B cell (primary cell): ENCODE results near the gene AGR3. TPM values are rescaled to one million over a fixed set of nuclear protein-coding genes. Genes with fewer than 3 reads are reported as not detected.

Experiments
- ATAC-seq: fragments of 200-7000 bp; cut with Tn5 transposase; one replicate; pipeline ENCODE4 v1.10.0; 2021; ENCODE audit warnings: low read depth, mild to moderate bottlenecking, moderate number of reproducible peaks, moderate library complexity
- CTCF ChIA-PET: fragments of 350-600 bp; sonication (Branson Sonifier 250); formaldehyde crosslinking; loops from one replicate; lab custom pipeline; 2021; ENCODE audit warnings: antibody characterized with exemption, inconsistent platforms; lab: Charles Lee
- POLR2A ChIA-PET: fragments of 350-600 bp; sonication (Branson Sonifier 250); formaldehyde crosslinking; loops from one replicate; lab custom pipeline; 2021; ENCODE audit warnings: antibody characterized with exemption; lab: Charles Lee
- DNase-seq: peaks from one replicate; pipeline ENCODE4 v3.0.0; 2013
- H2AFZ ChIP-seq: 2 replicates; pipeline ENCODE4 v1.6.1; 2012; ENCODE audit warnings: mild to moderate bottlenecking, low read depth, low read length; ENCODE audit not compliant: insufficient read depth, poor library complexity, severe bottlenecking
- H3K27ac ChIP-seq, 2 donors: 1 replicate in 1 of 2; 2 replicates in 1 of 2; pipeline ENCODE4 v1.5.1; 2012 to 2013; ENCODE audit warnings: low read length in 2 of 2, mild to moderate bottlenecking in 2 of 2, moderate library complexity in 1 of 2
- H3K27me3 ChIP-seq, 4 experiments: fragments of 200-600 bp in 1 of 4; sonication (generic) in 1 of 4; replicated peaks in 1 of 4; 1 replicate in 2 of 4; 2 replicates in 2 of 4; pipeline versions ENCODE4 v1.6.1 to v1.7.0; 2013 to 2016; ENCODE audit warnings: low read length in 3 of 4, mild to moderate bottlenecking in 2 of 4, mixed read lengths in 1 of 4, moderate library complexity in 1 of 4; ENCODE audit not compliant: insufficient read depth in 4 of 4, control insufficient read depth in 3 of 4; ENCODE audit errors: control extremely low read depth in 1 of 4
- H3K36me3 ChIP-seq, 2 experiments: replicated peaks in 1 of 2; 1 replicate in 1 of 2; 2 replicates in 1 of 2; pipeline versions ENCODE4 v1.6.1 to v1.7.1; 2013; ENCODE audit warnings: low read length in 1 of 2; ENCODE audit not compliant: insufficient read depth in 2 of 2, control insufficient read depth in 1 of 2; ENCODE audit errors: control extremely low read depth in 1 of 2, extremely low read depth in 1 of 2
- H3K4me1 ChIP-seq, 2 donors: fragments of 200-600 bp in 1 of 2; sonication (generic) in 1 of 2; 1 replicate in 1 of 2; 2 replicates in 1 of 2; pipeline versions ENCODE4 v1.5.1 to v1.6.1; 2013 to 2017; ENCODE audit warnings: low read length in 2 of 2; ENCODE audit not compliant: control insufficient read depth in 2 of 2, insufficient read depth in 2 of 2
- H3K4me2 ChIP-seq: replicated peaks from 2 replicates; pipeline ENCODE3; 2012; ENCODE audit warnings: mild to moderate bottlenecking, low read depth, low read length; ENCODE audit not compliant: poor library complexity, severe bottlenecking
- H3K4me3 ChIP-seq, 5 experiments: fragments of 200-600 bp in 1 of 5; sonication (generic) in 1 of 5; 1 replicate in 3 of 5; 2 replicates in 2 of 5; pipeline versions ENCODE4 v1.5.1 to v1.7.0; 2011 to 2016; ENCODE audit warnings: low read length in 4 of 5, mild to moderate bottlenecking in 4 of 5, low read depth in 2 of 5, control low read depth in 1 of 5, moderate library complexity in 1 of 5; ENCODE audit not compliant: insufficient read depth in 1 of 5; ENCODE audit errors: control extremely low read depth in 1 of 5, extremely low read depth in 1 of 5
- H3K79me2 ChIP-seq: fragments of 200-600 bp; sonication (generic); one replicate; pipeline ENCODE4 v1.6.0; 2016; ENCODE audit warnings: low read length; ENCODE audit not compliant: control insufficient read depth, insufficient read depth
- H3K9ac ChIP-seq: fragments of 200-600 bp; sonication (generic); 2 replicates; pipeline ENCODE4 v1.6.1; 2017; ENCODE audit warnings: mild to moderate bottlenecking, low read length, moderate library complexity
- H3K9me3 ChIP-seq, 3 donors: one replicate each; pipeline versions ENCODE4 v1.6.1 to v1.7.1; 2013; ENCODE audit warnings: low read length in 2 of 3; ENCODE audit not compliant: control insufficient read depth in 2 of 3, insufficient read depth in 1 of 3; ENCODE audit errors: control extremely low read depth in 1 of 3
- H4K20me1 ChIP-seq: 2 replicates; pipeline ENCODE4 v1.6.0; 2012; ENCODE audit warnings: mild to moderate bottlenecking, low read length; ENCODE audit not compliant: insufficient read depth, control insufficient read depth, poor library complexity, severe bottlenecking
- H3K27ac Mint-ChIP-seq: one replicate; pipeline ENCODE4 v1.8.0; 2021; ENCODE audit warnings: mixed read lengths
- H3K27me3 Mint-ChIP-seq: one replicate; pipeline ENCODE4 v1.8.0; 2021; ENCODE audit warnings: mixed read lengths
- H3K4me1 Mint-ChIP-seq: one replicate; pipeline ENCODE4 v1.8.0; 2021; ENCODE audit warnings: mixed read lengths
- H3K4me3 Mint-ChIP-seq: one replicate; pipeline ENCODE4 v1.8.0; 2021; ENCODE audit warnings: mixed read lengths
- H3K9me3 Mint-ChIP-seq: one replicate; pipeline ENCODE4 v1.8.0; 2022; ENCODE audit warnings: mixed read lengths; ENCODE audit not compliant: insufficient read depth
- EZH2 ChIP-seq: IDR thresholded peaks from 2 replicates; pipeline ENCODE4 v1.6.1; 2012; ENCODE audit warnings: borderline replicate concordance, low read depth, mild to moderate bottlenecking, moderate library complexity, low read length; ENCODE audit not compliant: insufficient read depth, poor library complexity, severe bottlenecking
- WGBS: methylation state at CpG from one replicate; pipeline ENCODE4 v1.1.5; 2013; ENCODE audit warnings: missing lambda C conversion rate; ENCODE audit not compliant: insufficient coverage; 5-methylcytosine and 5-hydroxymethylcytosine counted together
- intact Hi-C: fragments of 100-400 bp; cut with micrococcal nuclease; formaldehyde crosslinking; loops from one replicate; pipeline ENCODE4 v1.10.0; 2022
- polyA minus RNA-seq: library from RNA; depleted of rRNA, polyadenylated mRNA; stranded (reverse); fragments of >200 nt; gene quantifications from 2 replicates; pipeline ENCODE4 v1.2.3, GENCODE V29; 2012
- polyA plus RNA-seq: library from polyadenylated mRNA; depleted of rRNA; stranded (reverse); fragments of >200 nt; gene quantifications from 2 replicates; pipeline ENCODE4 v1.2.3, GENCODE V29; 2012
- total RNA-seq, 2 donors: library from RNA; stranded (reverse); fragments of 120-200 nt in 1 of 2; gene quantifications; 1 replicate in 1 of 2; 2 replicates in 1 of 2; pipeline versions ENCODE4 v1.2.3 to v1.2.4, GENCODE V29; 2013 to 2022
- TF ChIP-seq, protein P1 (sequence below): fragments of 200-600 bp; IDR thresholded peaks from one replicate; pipeline ENCODE4 v1.8.0; 2022; ENCODE audit warnings: antibody characterized with exemption, mild to moderate bottlenecking

Gene AGR3
- total RNA-seq (not detected in 2 replicates), polyA plus RNA-seq (not detected in 2 replicates), polyA minus RNA-seq (not detected in 2 replicates)
- total RNA-seq (2013) = not detected

DNA sequence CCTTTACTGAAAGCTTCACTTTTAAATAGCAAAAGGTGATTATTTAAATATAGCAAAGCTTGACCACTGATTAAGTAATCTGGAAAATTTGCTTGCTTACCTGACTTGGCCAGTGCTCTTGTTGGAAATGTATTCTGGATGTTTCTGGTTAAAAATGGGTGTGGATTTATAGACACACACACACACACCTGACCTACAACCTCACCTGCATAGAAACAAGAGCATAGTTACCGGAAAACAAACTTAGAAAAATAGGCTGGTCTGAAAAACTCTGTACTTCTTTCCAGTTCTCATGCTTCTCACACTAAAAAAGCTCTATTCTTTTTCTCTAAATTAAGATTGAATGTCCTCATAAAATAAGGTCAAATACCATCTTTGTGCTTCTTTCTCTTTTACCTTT lies at the start of gene AGR3:
Gene AGR3 (minus strand): TSS at position 140 of the 400 bp plus-strand sequence. CDS start 3,365 bp downstream, outside the sequence.
- no peak for ATAC-seq
- Histone ChIP-seq H3K27ac (no peak within 1 kb of the TSS), H4K20me1 (no peaks in the 10 kb centered on the region), H3K79me2 (no peaks in the 10 kb centered on the region), H3K4me1 (no peaks in the 10 kb centered on the region), H3K36me3 (no peaks in the 10 kb centered on the region), H3K27me3 (no peaks in the 10 kb centered on the region), H2AFZ (no peak within 1 kb of the TSS), H3K4me3 (no peak within 1 kb of the TSS), H3K9me3 (no peaks in the 10 kb centered on the region), H3K9ac (no peak within 1 kb of the TSS), H3K4me2 (no peak within 1 kb of the TSS)
- no peak for DNase-seq
- no peaks in the 10 kb centered on the region for H3K9me3 Mint-ChIP-seq
- no CpG with 5 or more reads among the region's 1 CpG for WGBS
- intact Hi-C loops = no loop called here
- ChIA-PET CTCF (no interaction called here), POLR2A (no interaction called here)
- H3K27ac Mint-ChIP-seq = no peak within 1 kb of the TSS
- no peaks in the 10 kb centered on the region for H3K27me3 Mint-ChIP-seq
- TF ChIP-seq, protein P1, sequence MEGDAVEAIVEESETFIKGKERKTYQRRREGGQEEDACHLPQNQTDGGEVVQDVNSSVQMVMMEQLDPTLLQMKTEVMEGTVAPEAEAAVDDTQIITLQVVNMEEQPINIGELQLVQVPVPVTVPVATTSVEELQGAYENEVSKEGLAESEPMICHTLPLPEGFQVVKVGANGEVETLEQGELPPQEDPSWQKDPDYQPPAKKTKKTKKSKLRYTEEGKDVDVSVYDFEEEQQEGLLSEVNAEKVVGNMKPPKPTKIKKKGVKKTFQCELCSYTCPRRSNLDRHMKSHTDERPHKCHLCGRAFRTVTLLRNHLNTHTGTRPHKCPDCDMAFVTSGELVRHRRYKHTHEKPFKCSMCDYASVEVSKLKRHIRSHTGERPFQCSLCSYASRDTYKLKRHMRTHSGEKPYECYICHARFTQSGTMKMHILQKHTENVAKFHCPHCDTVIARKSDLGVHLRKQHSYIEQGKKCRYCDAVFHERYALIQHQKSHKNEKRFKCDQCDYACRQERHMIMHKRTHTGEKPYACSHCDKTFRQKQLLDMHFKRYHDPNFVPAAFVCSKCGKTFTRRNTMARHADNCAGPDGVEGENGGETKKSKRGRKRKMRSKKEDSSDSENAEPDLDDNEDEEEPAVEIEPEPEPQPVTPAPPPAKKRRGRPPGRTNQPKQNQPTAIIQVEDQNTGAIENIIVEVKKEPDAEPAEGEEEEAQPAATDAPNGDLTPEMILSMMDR = no peak
- no peak for TF ChIP-seq EZH2
- H3K4me1 Mint-ChIP-seq = peaks cover 6% of the 10 kb centered on the region
- no peak within 1 kb of the TSS for H3K4me3 Mint-ChIP-seq

DNA sequence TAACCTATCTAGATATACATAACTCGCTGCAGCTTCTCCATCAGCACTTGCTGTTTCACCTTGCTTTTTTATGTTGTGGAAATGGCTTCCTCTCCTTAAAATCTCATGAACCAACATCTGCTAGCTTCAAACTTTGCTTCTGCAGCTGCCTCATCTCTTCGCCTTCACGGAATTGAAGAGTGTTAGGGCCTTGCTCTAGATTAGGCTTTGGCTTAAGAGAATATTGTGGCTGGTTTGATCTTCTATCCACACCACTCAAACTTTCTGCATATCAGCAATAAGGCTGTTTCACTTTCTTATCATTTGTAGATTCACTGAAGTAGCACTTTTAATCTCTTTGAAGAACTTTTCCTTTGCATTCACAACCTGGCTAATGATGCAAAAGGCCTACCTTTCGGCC lies 49.2 kb upstream of the AGR3 start:
- WGBS = no CpG with 5 or more reads among the region's 4 CpGs
- Mint-ChIP-seq H3K27ac (no peak overlapping the region), H3K4me1 (peaks cover 53% of the 10 kb centered on the region), H3K9me3 (no peaks in the 10 kb centered on the region), H3K27me3 (peaks cover 15% of the 10 kb centered on the region), H3K4me3 (no peak overlapping the region)
- intact Hi-C loops = no loop called here
- H3K9ac ChIP-seq = no peak overlapping the region
- no peak for ATAC-seq
- no peaks in the 10 kb centered on the region for H4K20me1 ChIP-seq
- peaks cover 0 to 3% (median 0%) of the 10 kb centered on the region in 3 donors for H3K9me3 ChIP-seq
- H3K79me2 ChIP-seq = no peaks in the 10 kb centered on the region
- TF ChIP-seq EZH2 = no peak
- TF ChIP-seq, protein P1 = no peak
- peaks cover 35 to 37% of the 10 kb centered on the region in 2 donors for H3K4me1 ChIP-seq
- no peak overlapping the region for H2AFZ ChIP-seq
- H3K4me3 ChIP-seq = no peak overlapping the region
- ChIA-PET CTCF (interaction anchor here (3.1 kb wide), 1 partner anchor 10 kb away, joined by 18 read pairs; no protein-coding TSS in a partner anchor), POLR2A (no interaction called here)
- DNase-seq = no peak
- H3K4me2 ChIP-seq = no peak overlapping the region
- peaks cover 0 to 22% (median 1%) of the 10 kb centered on the region in 4 experiments for H3K27me3 ChIP-seq
- H3K27ac ChIP-seq = no peak overlapping the region
- H3K36me3 ChIP-seq = no peaks in the 10 kb centered on the region
